Activated naive CD8-positive, alpha-beta T cell treated with anti-CD3 and anti-CD28 coated beads, Interleukin-2, amount 10 ng/mL, durations not matched to agents 7 days and 5 days (primary cell): ENCODE measurements around the gene METTL4. TPM values are rescaled to one million over a fixed set of nuclear protein-coding genes. Genes with fewer than 3 reads are reported as not detected.

Experiments used
- ATAC-seq: fragments of 150-1000 bp; cut with Tn5 transposase; one replicate; pipeline ENCODE4 v1.10.0; 2021; ENCODE audit warnings: low read depth, moderate library complexity
- POLR2A ChIA-PET: fragments of 350-600 bp; sonication (Branson Sonifier 250); formaldehyde crosslinking; loops from one replicate; lab custom pipeline; 2021; ENCODE audit warnings: antibody characterized with exemption; lab: Charles Lee
- DNase-seq: peaks from one replicate; pipeline ENCODE4 v3.0.0; 2021
- H3K27ac Mint-ChIP-seq: one replicate; pipeline ENCODE4 v1.8.0; 2022; ENCODE audit warnings: mild to moderate bottlenecking, mixed read lengths
- H3K27me3 Mint-ChIP-seq: one replicate; pipeline ENCODE4 v1.8.0; 2022; ENCODE audit warnings: mild to moderate bottlenecking, moderate library complexity, mixed read lengths
- H3K36me3 Mint-ChIP-seq: one replicate; pipeline ENCODE4 v1.8.0; 2021; ENCODE audit warnings: mild to moderate bottlenecking, mixed read lengths
- H3K4me1 Mint-ChIP-seq: one replicate; pipeline ENCODE4 v1.8.0; 2021; ENCODE audit warnings: mixed read lengths
- H3K4me3 Mint-ChIP-seq: one replicate; pipeline ENCODE4 v1.8.0; 2022; ENCODE audit warnings: mild to moderate bottlenecking, moderate library complexity, mixed read lengths
- H3K9me3 Mint-ChIP-seq: one replicate; pipeline ENCODE4 v1.8.0; 2021; ENCODE audit warnings: mixed read lengths
- total RNA-seq, 2 experiments: library from RNA; stranded (reverse); gene quantifications; one replicate each; pipeline ENCODE4 v1.2.3, GENCODE V29; 2021

The METTL4 gene
- total RNA-seq, 2 experiments from 2014 or later = 22.7 to 25.8 TPM

DNA sequence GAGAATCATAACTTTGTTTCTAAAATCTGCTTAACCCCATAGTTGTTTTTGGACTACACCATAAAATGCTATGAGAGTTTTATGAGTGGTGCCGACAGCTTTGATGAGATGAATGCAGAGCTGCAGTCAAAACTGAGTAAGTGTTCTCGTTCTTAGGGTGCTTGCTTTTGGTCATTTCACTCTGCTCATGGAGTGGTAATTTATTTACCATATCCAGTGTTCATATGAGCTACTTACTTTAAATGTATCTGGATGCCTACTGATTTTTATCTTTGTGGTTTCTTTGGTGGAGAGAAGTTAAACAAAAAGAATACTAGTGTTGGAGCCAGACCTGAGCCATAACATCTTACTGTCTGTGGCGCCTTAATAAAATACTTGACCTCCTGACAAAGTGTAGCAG, 16.5 kb upstream of the METTL4 start:
- H3K4me3 Mint-ChIP-seq = peak overlapping the region; percentile 41
- POLR2A ChIA-PET = interaction anchor here (1.0 to 5.9 kb wide), 6 partner anchors 8 to 95 kb away, joined by 3 to 59 read pairs (median 6); partner anchors contain the start of genes METTL4, NDC80 and SMCHD1
- H3K27ac Mint-ChIP-seq = peak overlapping the region; percentile 86
- ATAC-seq = no peak
- H3K9me3 Mint-ChIP-seq = no peaks in the 10 kb centered on the region
- no peaks in the 10 kb centered on the region for H3K27me3 Mint-ChIP-seq
- peaks cover 40% of the 10 kb centered on the region for H3K4me1 Mint-ChIP-seq
- no peak for DNase-seq
- H3K36me3 Mint-ChIP-seq = peaks cover 65% of the 10 kb centered on the region

DNA sequence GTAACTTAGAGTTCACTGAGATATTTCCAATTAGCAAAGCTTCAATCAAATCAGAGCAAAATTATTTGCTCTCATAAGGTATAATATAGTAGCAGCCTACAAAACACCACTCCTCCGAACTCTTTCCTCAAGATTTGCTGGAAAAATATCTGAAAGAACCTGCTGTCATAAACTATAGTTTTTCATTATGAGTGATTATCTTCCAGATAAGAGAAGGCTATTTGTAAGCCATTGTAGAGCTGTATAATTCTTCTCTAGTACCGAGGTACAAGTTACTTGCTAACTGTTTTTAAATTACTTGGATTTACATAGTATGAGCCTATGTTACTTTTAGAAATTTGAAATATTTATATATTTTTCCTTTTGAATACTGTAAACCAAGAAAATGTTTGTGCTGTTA, 2.1 kb upstream of the METTL4 start:
- POLR2A ChIA-PET = interaction anchor here (0.6 to 7.5 kb wide), 3 partner anchors 14 to 83 kb away, joined by 3 to 80 read pairs (median 20); partner anchors contain the start of gene SMCHD1
- peaks cover 44% of the 10 kb centered on the region for H3K36me3 Mint-ChIP-seq

DNA sequence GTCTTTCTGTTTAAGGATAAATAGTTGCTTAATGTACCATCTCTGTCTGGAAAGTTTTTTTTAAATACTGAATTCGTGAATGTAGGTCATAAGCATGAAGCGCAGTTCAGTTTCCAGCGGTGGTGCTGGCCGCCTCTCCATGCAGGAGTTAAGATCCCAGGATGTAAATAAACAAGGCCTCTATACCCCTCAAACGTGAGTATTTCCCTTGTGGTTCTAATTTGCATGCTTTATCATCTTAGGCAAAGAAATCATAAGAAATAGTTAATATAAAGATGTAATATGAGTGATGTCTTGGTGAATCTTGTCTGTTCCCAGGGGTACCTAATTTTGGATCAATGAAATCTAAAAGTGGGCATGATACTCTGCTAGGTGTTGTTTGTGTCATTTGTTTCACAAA, 1.6 kb upstream of the METTL4 start:
- Mint-ChIP-seq H3K9me3 (no peaks in the 10 kb centered on the region), H3K27ac (peak overlapping the region; percentile 98), H3K36me3 (peaks cover 43% of the 10 kb centered on the region), H3K27me3 (no peaks in the 10 kb centered on the region), H3K4me1 (peaks cover 40% of the 10 kb centered on the region), H3K4me3 (peak overlapping the region; percentile 100)
- DNase-seq (no peak), ATAC-seq (no peak)
- POLR2A ChIA-PET = interaction anchor here (4.4 to 7.5 kb wide), 2 partner anchors 64 to 84 kb away, joined by 20 to 80 read pairs; partner anchors contain the start of gene SMCHD1

More for the DNA sequence above, 2.1 kb upstream of the METTL4 start:
- no peak for DNase-seq
- ATAC-seq = no peak
- peaks cover 42% of the 10 kb centered on the region for H3K4me1 Mint-ChIP-seq
- no peaks in the 10 kb centered on the region for H3K9me3 Mint-ChIP-seq
- H3K27me3 Mint-ChIP-seq = no peaks in the 10 kb centered on the region
- peak overlapping the region; percentile 100 for H3K4me3 Mint-ChIP-seq
- H3K27ac Mint-ChIP-seq = peak overlapping the region; percentile 98

DNA sequence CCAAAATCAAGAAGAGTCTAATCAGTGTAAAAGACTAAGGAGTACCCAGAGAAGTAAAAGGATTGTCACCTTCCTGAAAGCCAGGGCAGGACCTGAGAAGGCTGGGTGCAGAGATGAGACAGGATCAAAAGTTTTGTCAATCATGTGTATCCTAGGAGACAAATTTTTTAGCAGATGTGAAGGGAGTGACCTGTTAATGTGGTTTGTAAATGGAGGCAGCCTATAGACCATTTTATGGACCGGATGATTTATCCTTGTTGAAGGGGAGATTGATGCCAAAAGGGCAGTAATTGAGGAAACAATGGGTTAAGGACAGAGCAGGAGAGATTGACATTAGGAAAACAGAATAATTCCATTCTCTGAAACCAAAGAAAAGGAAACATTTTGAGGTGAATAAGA, 865 bp upstream of the METTL4 start:
- POLR2A ChIA-PET = interaction anchor here (0.6 to 7.5 kb wide), 6 partner anchors 13 to 110 kb away, joined by 3 to 80 read pairs (median 8); partner anchors contain the start of gene SMCHD1
- Mint-ChIP-seq H3K27ac (peak overlapping the region; percentile 98), H3K27me3 (no peaks in the 10 kb centered on the region), H3K4me1 (peaks cover 40% of the 10 kb centered on the region), H3K36me3 (peaks cover 43% of the 10 kb centered on the region), H3K9me3 (no peaks in the 10 kb centered on the region), H3K4me3 (peak overlapping the region; percentile 100)
- no peak for DNase-seq
- peak; percentile 32 for ATAC-seq

DNA sequence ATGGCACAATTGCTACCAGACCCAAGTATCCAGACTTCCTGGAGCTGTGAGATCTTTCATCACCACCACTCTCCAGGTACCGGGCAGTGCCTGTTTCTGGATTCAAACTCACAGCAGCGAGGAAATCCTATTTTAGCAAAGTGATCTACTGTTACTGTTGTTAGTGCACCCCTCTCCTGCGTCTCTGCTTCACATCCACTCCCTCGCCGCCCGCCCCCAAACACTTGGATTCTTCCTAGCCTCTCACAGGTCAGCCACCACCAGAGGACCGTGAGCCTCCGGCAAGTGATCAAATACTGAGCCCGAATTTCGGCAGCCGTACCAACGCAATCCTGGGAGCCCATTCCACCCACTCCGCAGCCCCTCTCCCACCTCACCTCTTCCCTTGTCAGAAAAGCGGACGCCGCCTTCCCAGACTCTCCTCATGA, 519 bp downstream of the METTL4 start:
- no peaks in the 10 kb centered on the region for H3K27me3 Mint-ChIP-seq
- no peak for DNase-seq

DNA sequence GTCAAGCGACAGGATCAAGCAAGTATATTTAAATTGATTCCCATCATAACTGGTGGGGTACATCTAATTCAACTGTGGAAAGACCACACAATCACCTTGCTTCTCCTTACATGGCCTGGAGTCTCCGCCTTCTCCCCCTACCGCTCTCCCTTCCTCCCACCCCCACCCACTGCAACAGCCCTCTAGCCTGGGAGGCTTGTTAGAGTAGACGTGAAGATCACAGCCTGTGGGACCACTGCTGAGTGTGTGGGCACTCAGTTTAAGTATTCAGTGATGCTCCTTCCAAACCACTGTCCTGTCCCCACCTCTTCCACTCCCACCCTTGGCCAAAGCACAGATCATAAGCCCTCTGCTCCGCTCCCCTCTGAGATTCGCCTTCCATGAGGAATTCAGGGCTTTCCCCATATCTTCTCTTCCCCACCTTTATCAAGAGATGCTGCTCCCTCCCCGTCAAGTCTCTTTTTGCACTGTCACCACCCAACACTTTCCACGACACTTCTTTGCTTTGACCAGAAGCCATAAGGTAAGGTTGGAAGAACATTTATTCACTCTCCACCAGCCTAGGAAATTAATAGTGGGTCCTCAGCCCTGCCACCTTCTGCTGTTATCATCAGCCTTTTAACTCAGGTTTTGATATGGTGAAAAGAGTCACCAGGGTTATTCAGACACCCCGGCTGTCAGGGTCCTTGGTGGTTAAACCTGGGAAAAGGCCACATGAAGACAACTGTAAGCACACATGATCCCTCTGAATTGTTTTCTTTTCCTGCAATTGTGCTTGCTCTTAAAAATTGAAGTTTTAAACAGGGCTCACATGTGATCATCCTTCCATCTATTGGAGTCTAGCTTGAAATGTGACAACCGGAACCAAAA, 1.7 kb downstream of the METTL4 start:
- H3K4me3 Mint-ChIP-seq = peak overlapping the region; percentile 100
- peaks cover 38% of the 10 kb centered on the region for H3K4me1 Mint-ChIP-seq
- H3K36me3 Mint-ChIP-seq = peaks cover 47% of the 10 kb centered on the region
- H3K27me3 Mint-ChIP-seq = no peaks in the 10 kb centered on the region
- no peak for ATAC-seq
- no peak for DNase-seq
- no peaks in the 10 kb centered on the region for H3K9me3 Mint-ChIP-seq
- H3K27ac Mint-ChIP-seq = peak overlapping the region; percentile 7
- POLR2A ChIA-PET = interaction anchor here (4.4 to 7.5 kb wide), 2 partner anchors 67 to 87 kb away, joined by 20 to 80 read pairs; partner anchors contain the start of gene SMCHD1

More for the DNA sequence above, 519 bp downstream of the METTL4 start:
- H3K36me3 Mint-ChIP-seq = peaks cover 42% of the 10 kb centered on the region
- peak overlapping the region; percentile 98 for H3K27ac Mint-ChIP-seq
- H3K4me3 Mint-ChIP-seq = peak overlapping the region; percentile 100
- peak; percentile 58 for ATAC-seq
- peaks cover 36% of the 10 kb centered on the region for H3K4me1 Mint-ChIP-seq
- H3K9me3 Mint-ChIP-seq = no peaks in the 10 kb centered on the region
- POLR2A ChIA-PET = interaction anchor here (0.8 to 7.5 kb wide), 10 partner anchors 9 to 1023 kb away, joined by 3 to 80 read pairs (median 8); partner anchors contain the start of gene SMCHD1

DNA sequence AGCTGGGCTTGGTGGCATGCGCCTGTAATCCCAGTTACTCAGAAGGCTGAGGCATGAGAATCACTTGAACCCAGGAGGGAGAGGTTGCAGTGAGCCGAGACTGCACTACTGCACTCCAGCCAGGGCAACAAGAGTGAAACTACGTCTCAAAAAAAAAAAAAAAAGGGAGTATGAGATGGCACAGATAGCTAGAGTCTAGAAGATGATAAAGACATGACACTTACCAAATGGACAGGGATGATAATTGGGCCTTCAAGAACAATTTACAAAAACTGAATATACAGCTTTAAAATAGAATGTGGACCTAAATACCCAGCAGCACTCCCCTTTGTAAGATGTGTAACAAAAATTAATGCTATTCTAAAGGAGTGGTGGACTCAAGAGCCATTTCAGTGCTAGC, 2.7 kb downstream of the METTL4 start:
- H3K27ac Mint-ChIP-seq = no peak overlapping the region
- H3K36me3 Mint-ChIP-seq = peaks cover 46% of the 10 kb centered on the region
- DNase-seq = no peak
- POLR2A ChIA-PET = no interaction called here
- no peaks in the 10 kb centered on the region for H3K27me3 Mint-ChIP-seq
- peaks cover 34% of the 10 kb centered on the region for H3K4me1 Mint-ChIP-seq
- H3K9me3 Mint-ChIP-seq = no peaks in the 10 kb centered on the region
- ATAC-seq = no peak
- H3K4me3 Mint-ChIP-seq = peak overlapping the region; percentile 32

DNA sequence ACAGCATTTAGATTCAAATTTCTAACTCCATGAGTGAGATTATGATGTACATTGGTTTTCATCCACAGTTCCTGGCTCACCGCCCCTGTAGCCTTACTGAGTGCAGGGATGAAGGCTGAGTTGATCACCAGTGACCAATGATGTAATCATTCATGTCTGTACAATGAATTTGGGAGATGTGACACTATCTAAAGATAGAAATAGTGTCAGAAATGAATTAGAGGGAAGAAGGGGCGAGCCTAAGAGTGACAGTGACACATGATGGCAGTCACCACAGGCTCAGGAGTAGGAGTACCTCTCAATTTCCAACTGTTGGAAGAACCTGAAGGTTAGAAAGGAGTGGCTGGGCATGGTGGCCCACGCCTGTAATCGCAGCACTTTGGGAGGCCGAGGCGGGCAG, 3.2 kb downstream of the METTL4 start:
- H3K9me3 Mint-ChIP-seq = no peaks in the 10 kb centered on the region
- no peak for ATAC-seq
- no peak overlapping the region for H3K4me3 Mint-ChIP-seq
- no peak overlapping the region for H3K27ac Mint-ChIP-seq
- H3K27me3 Mint-ChIP-seq = no peaks in the 10 kb centered on the region
- peaks cover 43% of the 10 kb centered on the region for H3K36me3 Mint-ChIP-seq
- H3K4me1 Mint-ChIP-seq = peaks cover 30% of the 10 kb centered on the region
- POLR2A ChIA-PET = no interaction called here
- no peak for DNase-seq

DNA sequence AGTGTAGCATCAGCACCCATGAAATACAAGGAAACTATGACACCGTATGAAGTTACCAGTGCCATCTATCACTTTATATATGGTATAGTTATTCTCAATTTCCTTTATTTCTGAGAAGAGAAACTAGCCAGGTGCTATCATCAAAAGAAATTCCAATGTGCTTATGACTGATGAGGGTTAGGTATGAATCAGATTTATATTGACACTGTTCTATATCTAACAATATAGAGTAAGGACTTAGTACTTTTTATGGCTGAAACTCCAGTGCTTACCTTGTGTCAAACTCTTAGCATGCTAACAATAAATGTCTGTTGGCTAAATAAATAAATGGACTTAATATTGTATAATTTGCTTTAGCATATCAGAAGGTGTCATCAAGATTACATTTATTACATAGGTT, 6.9 kb downstream of the METTL4 start:
- Mint-ChIP-seq H3K27ac (no peak overlapping the region), H3K9me3 (no peaks in the 10 kb centered on the region), H3K4me3 (no peak overlapping the region), H3K36me3 (peaks cover 39% of the 10 kb centered on the region), H3K27me3 (no peaks in the 10 kb centered on the region), H3K4me1 (peaks cover 17% of the 10 kb centered on the region)
- POLR2A ChIA-PET = no interaction called here
- no peak for ATAC-seq
- no peak for DNase-seq

DNA sequence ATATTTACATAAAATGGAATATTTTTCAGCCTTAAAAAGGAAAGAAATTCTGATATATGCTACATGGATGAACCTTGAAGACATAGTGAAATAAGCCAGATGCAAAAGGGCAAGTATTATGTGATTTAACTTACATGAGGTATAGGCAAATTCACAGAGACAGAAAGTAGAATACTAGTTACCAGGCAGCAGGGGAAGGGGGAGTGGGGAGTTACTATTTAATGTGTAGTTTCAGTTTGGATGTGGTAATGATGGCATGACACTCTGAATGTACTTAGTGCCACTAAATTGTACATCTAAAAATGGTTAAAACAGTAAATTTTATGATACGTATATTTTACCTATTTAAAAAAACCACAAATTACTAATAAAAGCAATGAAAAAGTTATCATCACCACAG, 12.1 kb downstream of the METTL4 start:
- peaks cover 5% of the 10 kb centered on the region for H3K4me1 Mint-ChIP-seq
- H3K36me3 Mint-ChIP-seq = peaks cover 13% of the 10 kb centered on the region
- POLR2A ChIA-PET = no interaction called here
- no peak for ATAC-seq
- H3K4me3 Mint-ChIP-seq = no peak overlapping the region
- H3K27ac Mint-ChIP-seq = no peak overlapping the region
- no peaks in the 10 kb centered on the region for H3K27me3 Mint-ChIP-seq
- no peak for DNase-seq
- no peaks in the 10 kb centered on the region for H3K9me3 Mint-ChIP-seq

DNA sequence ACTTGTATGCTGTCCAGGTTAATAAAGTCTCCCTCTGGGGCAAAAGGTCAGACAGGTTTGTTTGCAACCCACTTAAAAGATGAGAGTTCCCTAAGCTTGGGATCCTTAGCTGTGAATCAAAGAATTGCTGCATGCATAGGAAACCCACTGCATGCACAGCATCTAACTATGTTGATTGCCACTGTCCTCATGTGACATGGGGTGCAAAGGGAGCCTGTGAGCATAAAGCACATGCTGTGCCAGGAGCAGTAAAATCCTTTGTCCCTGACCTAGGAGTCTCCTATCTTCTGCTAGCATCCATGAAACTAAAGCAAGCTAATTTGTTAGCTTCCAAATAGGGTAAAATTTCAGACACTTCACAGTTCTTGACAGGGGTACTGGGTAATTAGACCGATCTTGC, 13.8 kb downstream of the METTL4 start:
- ATAC-seq = no peak
- no peak overlapping the region for H3K27ac Mint-ChIP-seq
- no peaks in the 10 kb centered on the region for H3K9me3 Mint-ChIP-seq
- DNase-seq = no peak
- no peak overlapping the region for H3K4me3 Mint-ChIP-seq
- POLR2A ChIA-PET = no interaction called here
- no peaks in the 10 kb centered on the region for H3K27me3 Mint-ChIP-seq
- peaks cover 5% of the 10 kb centered on the region for H3K4me1 Mint-ChIP-seq
- H3K36me3 Mint-ChIP-seq = peaks cover 8% of the 10 kb centered on the region

DNA sequence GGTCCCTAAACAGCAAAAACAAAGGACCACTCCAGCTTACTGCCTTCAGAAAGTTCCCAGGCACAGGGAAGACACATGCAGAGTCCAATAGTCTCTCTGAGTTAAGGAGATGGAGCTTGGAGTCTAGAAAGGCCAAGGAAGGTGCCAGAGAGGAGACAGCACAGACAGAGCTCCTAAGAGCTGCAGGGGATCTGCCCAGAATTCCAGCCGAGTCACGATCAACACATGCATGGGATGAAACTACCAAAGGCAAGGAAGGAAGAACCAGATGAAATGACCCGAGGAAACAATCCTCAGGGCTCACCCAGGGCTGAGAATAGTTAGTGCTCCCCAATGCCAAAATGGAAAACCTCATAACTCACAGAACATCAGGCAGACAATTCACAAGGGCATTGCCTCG, 15.4 kb downstream of the METTL4 start:
- POLR2A ChIA-PET = no interaction called here
- Mint-ChIP-seq H3K27me3 (no peaks in the 10 kb centered on the region), H3K4me1 (peaks cover 5% of the 10 kb centered on the region), H3K36me3 (peaks cover 8% of the 10 kb centered on the region), H3K4me3 (no peak overlapping the region), H3K27ac (no peak overlapping the region), H3K9me3 (no peaks in the 10 kb centered on the region)
- ATAC-seq (no peak), DNase-seq (no peak)

DNA sequence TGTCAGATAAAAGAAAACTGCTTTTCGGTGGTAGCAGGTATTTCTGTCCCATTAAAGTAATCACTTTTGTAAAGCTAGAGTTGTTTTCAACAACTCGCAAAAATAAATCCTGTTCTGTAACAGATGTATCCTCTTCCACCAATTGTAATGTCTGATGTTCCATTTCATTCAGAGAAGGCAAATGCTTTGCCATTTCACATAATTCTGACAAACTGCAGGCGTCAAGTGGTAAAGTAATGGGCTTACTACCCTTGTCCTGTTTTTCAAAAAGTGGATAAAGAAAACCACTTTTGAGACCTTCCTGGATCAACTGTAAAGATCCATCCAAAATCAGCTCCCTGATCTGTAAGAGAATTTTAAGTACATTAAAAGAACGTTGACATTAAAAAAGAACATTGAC, 16.6 kb downstream of the METTL4 start:
- DNase-seq = no peak
- no peak for ATAC-seq
- H3K9me3 Mint-ChIP-seq = no peaks in the 10 kb centered on the region
- POLR2A ChIA-PET = interaction anchor here (0.6 kb wide), 1 partner anchor 31 kb away, joined by 3 read pairs; no protein-coding TSS in a partner anchor
- no peak overlapping the region for H3K27ac Mint-ChIP-seq
- H3K36me3 Mint-ChIP-seq = peaks cover 15% of the 10 kb centered on the region
- no peaks in the 10 kb centered on the region for H3K27me3 Mint-ChIP-seq
- H3K4me3 Mint-ChIP-seq = no peak overlapping the region
- peaks cover 5% of the 10 kb centered on the region for H3K4me1 Mint-ChIP-seq
